Neural crest cell (in vitro differentiated cells): ENCODE results near the gene SMCO3. TPM values are rescaled to one million over a fixed set of nuclear protein-coding genes. Genes with fewer than 3 reads are reported as not detected.
A peak's percentile ranks its signal among the peaks of the same experiment; 100 is the strongest.

Experiments
- DNase-seq: peaks from one replicate; pipeline ENCODE4 v3.0.0; 2021; ENCODE audit warnings: low read depth, mixed read lengths, low spot score
- H3K27ac Mint-ChIP-seq: one replicate; pipeline ENCODE4 v1.8.0; 2021; ENCODE audit warnings: mild to moderate bottlenecking, mixed read lengths; ENCODE audit not compliant: unreplicated experiment
- H3K27me3 Mint-ChIP-seq: 2 replicates; pipeline ENCODE4 v1.8.0; 2021; ENCODE audit warnings: low read depth, mild to moderate bottlenecking, mixed read lengths
- H3K36me3 Mint-ChIP-seq: 2 replicates; pipeline ENCODE4 v1.8.0; 2021; ENCODE audit warnings: low read depth, mild to moderate bottlenecking, mixed read lengths
- H3K4me1 Mint-ChIP-seq: 2 replicates; pipeline ENCODE4 v1.8.0; 2021; ENCODE audit warnings: mixed read lengths
- H3K4me3 Mint-ChIP-seq: one replicate; pipeline ENCODE4 v1.8.0; 2021; ENCODE audit warnings: mild to moderate bottlenecking, mixed read lengths
- H3K9me3 Mint-ChIP-seq: 2 replicates; pipeline ENCODE4 v1.8.0; 2021; ENCODE audit warnings: mixed read lengths
- total RNA-seq: library from RNA; stranded (reverse); gene quantifications from 2 replicates; pipeline ENCODE4 v1.2.1, GENCODE V29; 2021
- TF ChIP-seq, protein P1 (sequence below): fragments of 200-600 bp; sonication (generic); conservative IDR thresholded peaks from 2 replicates; pipeline ENCODE4 v1.5.0; 2021; ENCODE audit warnings: antibody characterized with exemption, mild to moderate bottlenecking

SMCO3 gene
- total RNA-seq, 1 donor from 2014 or later = not detected

DNA sequence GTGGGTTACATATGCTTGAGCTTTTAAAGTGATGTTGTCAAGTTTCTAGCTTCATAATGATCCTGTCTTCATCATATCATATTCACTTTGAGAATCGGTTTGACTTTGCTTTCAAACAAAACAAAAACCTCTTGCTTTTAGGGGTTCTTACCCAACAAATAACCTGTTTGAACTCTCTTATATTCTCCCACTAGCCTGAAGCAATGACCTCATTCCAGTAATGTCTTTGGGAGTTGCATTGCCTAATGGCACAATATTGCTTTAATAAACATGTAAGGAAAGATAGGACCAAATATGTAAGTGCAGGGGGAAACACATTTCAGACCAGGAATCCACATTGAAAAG lies 38.4 kb downstream of the SMCO3 start:
- no peaks in the 10 kb centered on the region for H3K36me3 Mint-ChIP-seq
- H3K27me3 Mint-ChIP-seq = peaks cover 12% of the 10 kb centered on the region
- peaks cover 61% of the 10 kb centered on the region for H3K4me1 Mint-ChIP-seq
- no peak overlapping the region for H3K27ac Mint-ChIP-seq
- TF ChIP-seq, protein P1, sequence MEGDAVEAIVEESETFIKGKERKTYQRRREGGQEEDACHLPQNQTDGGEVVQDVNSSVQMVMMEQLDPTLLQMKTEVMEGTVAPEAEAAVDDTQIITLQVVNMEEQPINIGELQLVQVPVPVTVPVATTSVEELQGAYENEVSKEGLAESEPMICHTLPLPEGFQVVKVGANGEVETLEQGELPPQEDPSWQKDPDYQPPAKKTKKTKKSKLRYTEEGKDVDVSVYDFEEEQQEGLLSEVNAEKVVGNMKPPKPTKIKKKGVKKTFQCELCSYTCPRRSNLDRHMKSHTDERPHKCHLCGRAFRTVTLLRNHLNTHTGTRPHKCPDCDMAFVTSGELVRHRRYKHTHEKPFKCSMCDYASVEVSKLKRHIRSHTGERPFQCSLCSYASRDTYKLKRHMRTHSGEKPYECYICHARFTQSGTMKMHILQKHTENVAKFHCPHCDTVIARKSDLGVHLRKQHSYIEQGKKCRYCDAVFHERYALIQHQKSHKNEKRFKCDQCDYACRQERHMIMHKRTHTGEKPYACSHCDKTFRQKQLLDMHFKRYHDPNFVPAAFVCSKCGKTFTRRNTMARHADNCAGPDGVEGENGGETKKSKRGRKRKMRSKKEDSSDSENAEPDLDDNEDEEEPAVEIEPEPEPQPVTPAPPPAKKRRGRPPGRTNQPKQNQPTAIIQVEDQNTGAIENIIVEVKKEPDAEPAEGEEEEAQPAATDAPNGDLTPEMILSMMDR = no peak
- DNase-seq = no peak
- peak overlapping the region; percentile 98 for H3K4me3 Mint-ChIP-seq
- H3K9me3 Mint-ChIP-seq = no peaks in the 10 kb centered on the region

DNA sequence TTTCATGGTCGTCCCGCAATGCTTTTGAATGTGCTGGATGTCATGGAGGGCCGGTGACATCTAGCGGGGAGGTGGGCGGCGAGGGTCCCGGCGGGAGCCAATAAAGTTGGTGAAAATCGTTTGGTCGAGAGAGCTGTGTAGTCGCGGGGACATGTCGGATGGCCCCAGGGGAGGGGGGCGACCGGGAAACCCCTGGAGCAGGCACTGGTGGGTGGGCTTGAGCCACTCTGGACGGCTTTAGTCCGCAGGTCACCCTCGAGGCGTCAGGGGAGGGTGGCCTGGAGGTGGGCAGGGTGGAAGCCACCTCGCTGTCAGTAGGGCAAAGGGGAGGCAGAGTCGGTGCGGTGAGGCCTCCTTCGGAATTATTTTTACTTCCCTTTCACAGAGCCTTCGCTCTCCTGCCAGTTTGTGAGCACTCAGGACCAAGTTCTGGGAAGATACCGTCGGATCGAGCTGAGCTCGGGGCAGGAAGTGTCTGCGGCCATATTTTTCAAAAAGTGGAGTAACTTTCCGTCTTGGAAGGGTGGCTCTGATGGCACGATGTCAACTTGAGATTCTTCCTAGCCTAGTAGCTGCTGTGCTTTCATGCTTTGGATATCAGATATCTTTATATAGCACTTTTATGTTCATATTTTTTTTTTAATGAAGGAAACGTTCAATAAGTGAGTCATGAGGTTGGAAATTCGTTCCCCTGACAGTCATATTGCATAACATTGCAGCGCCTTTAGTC lies 38.9 kb downstream of the SMCO3 start:
- Mint-ChIP-seq H3K36me3 (no peaks in the 10 kb centered on the region), H3K9me3 (no peaks in the 10 kb centered on the region), H3K4me3 (peak overlapping the region; percentile 98), H3K27ac (peak overlapping the region; percentile 69), H3K4me1 (peaks cover 65% of the 10 kb centered on the region), H3K27me3 (peaks cover 12% of the 10 kb centered on the region)
- DNase-seq = no peak
- TF ChIP-seq, protein P1 = peak; percentile 17

DNA sequence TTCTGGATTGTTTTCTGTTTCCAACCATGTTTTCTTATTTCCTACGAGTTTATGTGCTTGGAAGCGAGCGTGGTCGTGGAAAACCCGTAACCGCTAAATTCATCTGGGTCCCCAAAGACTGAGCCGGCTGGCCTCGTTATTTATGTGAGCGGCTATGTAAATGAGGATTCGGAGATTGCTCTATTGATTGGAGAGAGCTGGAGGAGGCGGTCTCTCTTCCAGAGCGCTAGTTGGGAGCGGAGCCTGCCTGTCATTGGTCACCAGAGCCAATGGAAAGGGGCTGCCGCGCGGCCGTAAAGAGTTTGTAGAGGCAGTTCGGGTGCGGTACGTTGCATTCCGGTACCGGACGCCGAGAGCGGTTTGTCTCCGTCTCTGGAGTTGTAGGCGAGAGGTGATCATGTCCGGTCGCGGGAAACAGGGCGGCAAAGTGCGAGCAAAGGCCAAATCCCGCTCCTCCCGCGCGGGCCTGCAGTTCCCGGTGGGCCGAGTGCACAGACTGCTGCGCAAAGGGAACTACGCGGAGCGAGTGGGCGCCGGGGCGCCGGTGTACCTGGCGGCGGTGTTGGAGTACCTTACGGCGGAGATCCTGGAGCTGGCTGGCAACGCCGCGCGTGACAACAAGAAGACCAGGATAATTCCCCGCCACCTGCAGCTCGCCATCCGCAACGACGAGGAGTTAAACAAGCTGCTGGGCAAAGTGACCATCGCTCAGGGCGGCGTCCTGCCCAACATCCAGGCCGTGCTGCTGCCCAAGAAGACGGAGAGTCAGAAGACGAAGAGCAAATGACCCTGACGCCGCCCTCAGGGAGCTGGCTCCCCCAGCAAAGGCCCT lies 39.7 kb downstream of the SMCO3 start:
- DNase-seq = peak; percentile 75
- Mint-ChIP-seq H3K27me3 (peaks cover 12% of the 10 kb centered on the region), H3K36me3 (no peaks in the 10 kb centered on the region), H3K4me3 (peak overlapping the region; percentile 98), H3K4me1 (peaks cover 72% of the 10 kb centered on the region), H3K9me3 (no peaks in the 10 kb centered on the region), H3K27ac (peak overlapping the region; percentile 91)
- TF ChIP-seq, protein P1 = peak; percentile 40

DNA sequence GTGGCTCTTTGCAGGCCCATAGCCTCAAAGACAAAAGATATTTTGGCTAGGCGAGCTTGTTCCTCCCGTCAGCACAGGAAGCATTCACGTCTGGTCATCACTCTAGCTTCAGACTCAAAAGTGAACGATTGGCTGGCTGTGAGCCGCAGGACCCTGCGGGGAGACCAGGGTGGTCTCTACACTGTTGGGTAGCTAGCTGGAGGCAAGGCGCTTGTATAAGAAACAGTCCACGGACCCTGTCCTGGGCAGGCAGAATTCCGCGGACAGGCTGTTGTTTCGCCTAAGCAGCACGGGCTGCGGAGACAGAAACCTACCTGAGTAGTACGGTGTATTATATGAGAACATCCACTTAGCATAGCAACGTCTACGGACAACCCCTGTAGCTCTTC lies 40.3 kb downstream of the SMCO3 start:
- peaks cover 79% of the 10 kb centered on the region for H3K4me1 Mint-ChIP-seq
- H3K9me3 Mint-ChIP-seq = no peaks in the 10 kb centered on the region
- H3K27ac Mint-ChIP-seq = peak overlapping the region; percentile 62
- peaks cover 12% of the 10 kb centered on the region for H3K27me3 Mint-ChIP-seq
- TF ChIP-seq, protein P1 = no peak
- H3K4me3 Mint-ChIP-seq = peak overlapping the region; percentile 98
- no peaks in the 10 kb centered on the region for H3K36me3 Mint-ChIP-seq
- peak; percentile 38 for DNase-seq

DNA sequence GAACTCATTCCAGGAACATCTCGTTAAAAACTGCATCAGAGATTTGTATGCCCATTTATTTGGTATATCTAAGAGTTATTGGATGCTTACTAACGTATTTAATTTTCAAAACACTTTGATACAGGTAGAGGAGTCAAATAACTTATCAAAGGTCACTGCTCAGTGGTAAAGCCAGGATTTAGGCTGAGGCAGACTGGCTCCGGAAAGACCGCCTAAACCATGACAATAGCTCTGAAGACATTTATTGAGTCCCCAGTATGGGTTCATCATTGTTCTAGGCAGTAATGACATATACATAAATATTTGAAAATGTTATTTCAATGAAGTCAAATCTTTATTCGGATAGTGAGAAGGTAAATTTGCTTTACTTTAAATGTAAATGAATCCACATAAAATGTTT lies 41.0 kb downstream of the SMCO3 start:
- Mint-ChIP-seq H3K4me1 (peaks cover 76% of the 10 kb centered on the region), H3K27ac (no peak overlapping the region), H3K4me3 (peak overlapping the region; percentile 98), H3K27me3 (peaks cover 12% of the 10 kb centered on the region), H3K36me3 (no peaks in the 10 kb centered on the region), H3K9me3 (no peaks in the 10 kb centered on the region)
- no peak for DNase-seq
- TF ChIP-seq, protein P1 = no peak
